Measurements from ENCODE around the gene ADGRB2.

ADGRB2 gene

DNA sequence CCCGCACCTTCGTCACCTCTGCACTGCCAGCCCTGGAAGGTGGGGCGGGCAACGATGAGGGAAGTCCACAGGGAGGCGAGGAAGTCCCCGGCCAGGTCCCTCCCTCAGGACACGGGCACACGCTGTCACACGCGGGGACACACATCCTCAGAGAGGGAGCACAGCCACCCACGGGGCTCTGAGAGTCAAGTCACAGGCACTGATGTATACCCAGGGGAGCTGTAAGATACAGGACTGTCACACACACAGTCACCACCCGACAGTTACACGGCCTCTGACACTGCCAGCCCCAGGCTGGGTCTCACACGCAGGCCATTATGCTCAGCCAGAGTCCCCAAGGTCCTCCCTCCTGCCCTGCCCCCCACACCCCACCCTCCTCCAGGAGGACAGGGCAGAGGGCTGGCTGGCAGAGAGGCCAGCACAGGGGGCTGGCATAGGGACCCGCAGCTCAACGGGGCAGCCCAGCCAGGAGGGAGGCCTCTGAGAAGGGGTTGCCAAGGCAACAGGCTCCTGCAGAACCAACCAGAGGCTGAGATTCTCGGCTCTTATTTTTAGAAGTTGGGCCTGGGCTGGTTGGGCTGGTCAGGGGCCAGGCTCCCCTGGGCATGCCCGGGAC, 17.7 kb upstream of the ADGRB2 start:
- ChIA-PET CTCF (no interaction called here), POLR2A (no interaction called here)
- Histone ChIP-seq H3K9me3 (ENCODE audit: control insufficient read depth, insufficient read depth, low read depth, low read length) (no peaks in the 10 kb centered on the region), H3K36me3 (ENCODE audit: control insufficient read depth in 2 of 2, insufficient read depth in 1 of 2, low read length in 2 of 2) (no peaks in the 10 kb centered on the region), H3K4me3 (ENCODE audit: low read depth, low read length) (no peak overlapping the region), H3K27ac (ENCODE audit: extremely low read depth, low read depth, low read length) (no peak overlapping the region), H3K4me1 (ENCODE audit: control insufficient read depth, insufficient read depth, low read length) (no peaks in the 10 kb centered on the region; the same call in 1 of the 2 replicates)
- TF ChIP-seq, protein P1, sequence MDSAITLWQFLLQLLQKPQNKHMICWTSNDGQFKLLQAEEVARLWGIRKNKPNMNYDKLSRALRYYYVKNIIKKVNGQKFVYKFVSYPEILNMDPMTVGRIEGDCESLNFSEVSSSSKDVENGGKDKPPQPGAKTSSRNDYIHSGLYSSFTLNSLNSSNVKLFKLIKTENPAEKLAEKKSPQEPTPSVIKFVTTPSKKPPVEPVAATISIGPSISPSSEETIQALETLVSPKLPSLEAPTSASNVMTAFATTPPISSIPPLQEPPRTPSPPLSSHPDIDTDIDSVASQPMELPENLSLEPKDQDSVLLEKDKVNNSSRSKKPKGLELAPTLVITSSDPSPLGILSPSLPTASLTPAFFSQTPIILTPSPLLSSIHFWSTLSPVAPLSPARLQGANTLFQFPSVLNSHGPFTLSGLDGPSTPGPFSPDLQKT (IDR thresholded peaks at IDR 0.05; ENCODE audit: borderline replicate concordance, low read depth, low read length), result no peak
- TF ChIP-seq ZNF626 (tag by site-specific recombination; IDR thresholded peaks at IDR 0.05) (no peak), ZNF610 (tag by site-specific recombination; IDR thresholded peaks at IDR 0.05; ENCODE audit: borderline replicate concordance) (no peak), MYNN (tag by site-specific recombination; IDR thresholded peaks at IDR 0.05; ENCODE audit: borderline replicate concordance) (peak; percentile 70; the same call in 1 of the 2 replicates), KLF8 (tag by site-specific recombination; IDR thresholded peaks at IDR 0.05) (no peak), ZNF221 (tag by site-specific recombination; IDR thresholded peaks at IDR 0.05; ENCODE audit: borderline replicate concordance) (no peak), ZBTB8A (tag by site-specific recombination; IDR thresholded peaks at IDR 0.05) (no peak), ZNF37A (tag by site-specific recombination; IDR thresholded peaks at IDR 0.05) (no peak), ZNF473 (tag by site-specific recombination; IDR thresholded peaks at IDR 0.05) (no peak)
- TF ChIP-seq, protein P2, sequence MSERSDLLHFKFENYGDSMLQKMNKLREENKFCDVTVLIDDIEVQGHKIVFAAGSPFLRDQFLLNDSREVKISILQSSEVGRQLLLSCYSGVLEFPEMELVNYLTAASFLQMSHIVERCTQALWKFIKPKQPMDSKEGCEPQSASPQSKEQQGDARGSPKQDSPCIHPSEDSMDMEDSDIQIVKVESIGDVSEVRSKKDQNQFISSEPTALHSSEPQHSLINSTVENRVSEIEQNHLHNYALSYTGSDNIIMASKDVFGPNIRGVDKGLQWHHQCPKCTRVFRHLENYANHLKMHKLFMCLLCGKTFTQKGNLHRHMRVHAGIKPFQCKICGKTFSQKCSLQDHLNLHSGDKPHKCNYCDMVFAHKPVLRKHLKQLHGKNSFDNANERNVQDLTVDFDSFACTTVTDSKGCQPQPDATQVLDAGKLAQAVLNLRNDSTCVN (tag by site-specific recombination; optimal IDR thresholded peaks at IDR 0.05), result no peak
- TF ChIP-seq, protein P3, sequence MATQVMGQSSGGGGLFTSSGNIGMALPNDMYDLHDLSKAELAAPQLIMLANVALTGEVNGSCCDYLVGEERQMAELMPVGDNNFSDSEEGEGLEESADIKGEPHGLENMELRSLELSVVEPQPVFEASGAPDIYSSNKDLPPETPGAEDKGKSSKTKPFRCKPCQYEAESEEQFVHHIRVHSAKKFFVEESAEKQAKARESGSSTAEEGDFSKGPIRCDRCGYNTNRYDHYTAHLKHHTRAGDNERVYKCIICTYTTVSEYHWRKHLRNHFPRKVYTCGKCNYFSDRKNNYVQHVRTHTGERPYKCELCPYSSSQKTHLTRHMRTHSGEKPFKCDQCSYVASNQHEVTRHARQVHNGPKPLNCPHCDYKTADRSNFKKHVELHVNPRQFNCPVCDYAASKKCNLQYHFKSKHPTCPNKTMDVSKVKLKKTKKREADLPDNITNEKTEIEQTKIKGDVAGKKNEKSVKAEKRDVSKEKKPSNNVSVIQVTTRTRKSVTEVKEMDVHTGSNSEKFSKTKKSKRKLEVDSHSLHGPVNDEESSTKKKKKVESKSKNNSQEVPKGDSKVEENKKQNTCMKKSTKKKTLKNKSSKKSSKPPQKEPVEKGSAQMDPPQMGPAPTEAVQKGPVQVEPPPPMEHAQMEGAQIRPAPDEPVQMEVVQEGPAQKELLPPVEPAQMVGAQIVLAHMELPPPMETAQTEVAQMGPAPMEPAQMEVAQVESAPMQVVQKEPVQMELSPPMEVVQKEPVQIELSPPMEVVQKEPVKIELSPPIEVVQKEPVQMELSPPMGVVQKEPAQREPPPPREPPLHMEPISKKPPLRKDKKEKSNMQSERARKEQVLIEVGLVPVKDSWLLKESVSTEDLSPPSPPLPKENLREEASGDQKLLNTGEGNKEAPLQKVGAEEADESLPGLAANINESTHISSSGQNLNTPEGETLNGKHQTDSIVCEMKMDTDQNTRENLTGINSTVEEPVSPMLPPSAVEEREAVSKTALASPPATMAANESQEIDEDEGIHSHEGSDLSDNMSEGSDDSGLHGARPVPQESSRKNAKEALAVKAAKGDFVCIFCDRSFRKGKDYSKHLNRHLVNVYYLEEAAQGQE (tag by site-specific recombination; IDR thresholded peaks at IDR 0.05), result no peak
- TF ChIP-seq, protein P4, sequence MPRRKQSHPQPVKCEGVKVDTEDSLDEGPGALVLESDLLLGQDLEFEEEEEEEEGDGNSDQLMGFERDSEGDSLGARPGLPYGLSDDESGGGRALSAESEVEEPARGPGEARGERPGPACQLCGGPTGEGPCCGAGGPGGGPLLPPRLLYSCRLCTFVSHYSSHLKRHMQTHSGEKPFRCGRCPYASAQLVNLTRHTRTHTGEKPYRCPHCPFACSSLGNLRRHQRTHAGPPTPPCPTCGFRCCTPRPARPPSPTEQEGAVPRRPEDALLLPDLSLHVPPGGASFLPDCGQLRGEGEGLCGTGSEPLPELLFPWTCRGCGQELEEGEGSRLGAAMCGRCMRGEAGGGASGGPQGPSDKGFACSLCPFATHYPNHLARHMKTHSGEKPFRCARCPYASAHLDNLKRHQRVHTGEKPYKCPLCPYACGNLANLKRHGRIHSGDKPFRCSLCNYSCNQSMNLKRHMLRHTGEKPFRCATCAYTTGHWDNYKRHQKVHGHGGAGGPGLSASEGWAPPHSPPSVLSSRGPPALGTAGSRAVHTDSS (tag by site-specific recombination; IDR thresholded peaks at IDR 0.05), result no peak
- TF ChIP-seq, protein P5, sequence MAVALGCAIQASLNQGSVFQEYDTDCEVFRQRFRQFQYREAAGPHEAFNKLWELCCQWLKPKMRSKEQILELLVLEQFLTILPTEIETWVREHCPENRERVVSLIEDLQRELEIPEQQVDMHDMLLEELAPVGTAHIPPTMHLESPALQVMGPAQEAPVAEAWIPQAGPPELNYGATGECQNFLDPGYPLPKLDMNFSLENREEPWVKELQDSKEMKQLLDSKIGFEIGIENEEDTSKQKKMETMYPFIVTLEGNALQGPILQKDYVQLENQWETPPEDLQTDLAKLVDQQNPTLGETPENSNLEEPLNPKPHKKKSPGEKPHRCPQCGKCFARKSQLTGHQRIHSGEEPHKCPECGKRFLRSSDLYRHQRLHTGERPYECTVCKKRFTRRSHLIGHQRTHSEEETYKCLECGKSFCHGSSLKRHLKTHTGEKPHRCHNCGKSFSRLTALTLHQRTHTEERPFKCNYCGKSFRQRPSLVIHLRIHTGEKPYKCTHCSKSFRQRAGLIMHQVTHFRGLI (tag by site-specific recombination; IDR thresholded peaks at IDR 0.05), result peak; percentile 97

DNA sequence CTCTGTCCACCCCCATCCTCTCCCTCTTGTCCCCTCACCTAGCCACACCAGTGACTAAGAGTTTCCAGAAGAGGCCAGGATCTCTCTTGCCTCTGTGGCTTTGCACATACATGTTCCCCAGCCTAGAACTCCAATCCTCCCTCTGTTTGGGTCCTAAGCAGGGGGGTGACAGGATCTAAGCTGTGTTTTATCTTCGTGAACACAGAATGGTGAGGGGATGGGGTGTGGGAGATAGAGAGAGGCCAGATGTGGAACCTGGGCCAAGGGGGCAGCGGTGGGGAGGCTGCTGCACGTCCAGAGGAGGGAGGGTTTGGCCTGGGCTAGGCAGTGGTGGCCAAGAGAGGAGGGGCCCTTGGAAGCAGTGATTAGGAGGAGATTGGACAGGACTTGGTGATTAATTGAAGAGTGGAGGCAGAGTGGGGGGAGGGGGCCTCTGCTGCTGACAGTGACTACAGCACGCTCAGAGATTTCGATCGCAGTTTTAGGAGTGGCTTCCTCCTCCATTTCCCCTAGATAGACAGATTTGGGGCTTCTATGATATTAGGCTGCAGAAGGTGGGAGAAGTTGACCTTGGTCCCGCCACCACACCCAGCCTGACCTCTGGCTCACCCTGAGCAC, 17.1 kb upstream of the ADGRB2 start:
- no peaks in the 10 kb centered on the region for H3K36me3 ChIP-seq (ENCODE audit: control insufficient read depth in 2 of 2, insufficient read depth in 1 of 2, low read length in 2 of 2)
- H3K27ac ChIP-seq (ENCODE audit: extremely low read depth, low read depth, low read length), result no peak overlapping the region
- TF ChIP-seq ZNF274 (IDR thresholded peaks at IDR 0.05; ENCODE audit: low read length) (no peak), ZNF274 (tag by site-specific recombination; IDR thresholded peaks at IDR 0.05; ENCODE audit: borderline replicate concordance) (no peak)
- TF ChIP-seq, protein P6, sequence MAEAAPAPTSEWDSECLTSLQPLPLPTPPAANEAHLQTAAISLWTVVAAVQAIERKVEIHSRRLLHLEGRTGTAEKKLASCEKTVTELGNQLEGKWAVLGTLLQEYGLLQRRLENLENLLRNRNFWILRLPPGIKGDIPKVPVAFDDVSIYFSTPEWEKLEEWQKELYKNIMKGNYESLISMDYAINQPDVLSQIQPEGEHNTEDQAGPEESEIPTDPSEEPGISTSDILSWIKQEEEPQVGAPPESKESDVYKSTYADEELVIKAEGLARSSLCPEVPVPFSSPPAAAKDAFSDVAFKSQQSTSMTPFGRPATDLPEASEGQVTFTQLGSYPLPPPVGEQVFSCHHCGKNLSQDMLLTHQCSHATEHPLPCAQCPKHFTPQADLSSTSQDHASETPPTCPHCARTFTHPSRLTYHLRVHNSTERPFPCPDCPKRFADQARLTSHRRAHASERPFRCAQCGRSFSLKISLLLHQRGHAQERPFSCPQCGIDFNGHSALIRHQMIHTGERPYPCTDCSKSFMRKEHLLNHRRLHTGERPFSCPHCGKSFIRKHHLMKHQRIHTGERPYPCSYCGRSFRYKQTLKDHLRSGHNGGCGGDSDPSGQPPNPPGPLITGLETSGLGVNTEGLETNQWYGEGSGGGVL (tag by site-specific recombination; IDR thresholded peaks at IDR 0.05), result peak; percentile 19; the same call in 1 of the 2 replicates
- H3K4me1 ChIP-seq (ENCODE audit: control insufficient read depth, insufficient read depth, low read length), result no peaks in the 10 kb centered on the region; the same call in 1 of the 2 replicates
- H3K4me3 ChIP-seq (ENCODE audit: low read depth, low read length), result no peak overlapping the region
- H3K9me3 ChIP-seq (ENCODE audit: control insufficient read depth, insufficient read depth, low read depth, low read length), result no peaks in the 10 kb centered on the region
- CTCF ChIA-PET, result interaction anchor here (1.6 kb wide), 1 partner anchor 7 kb away, joined by 7 read pairs; no protein-coding TSS in a partner anchor
- POLR2A ChIA-PET, result no interaction called here
